Measurements from ENCODE around the gene CCDC74A. TPM values are rescaled to one million over a fixed set of nuclear protein-coding genes. Genes with fewer than 3 reads are reported as not detected.
A peak's percentile ranks its signal among the peaks of the same experiment; 100 is the strongest.
"Not testable (repeated sequence)": the region's sequence is repeated elsewhere in the genome, so short reads cannot be mapped to it uniquely, and the experiment has no call there.

The CCDC74A gene
- total RNA-seq, 1 donor from 2014 or later = 1.1 TPM

- POLR2A ChIA-PET = no interaction called here
Measured at GRCh38 chr2:131519466-131519865, 8.2 kb upstream of the CCDC74A start.

DNA sequence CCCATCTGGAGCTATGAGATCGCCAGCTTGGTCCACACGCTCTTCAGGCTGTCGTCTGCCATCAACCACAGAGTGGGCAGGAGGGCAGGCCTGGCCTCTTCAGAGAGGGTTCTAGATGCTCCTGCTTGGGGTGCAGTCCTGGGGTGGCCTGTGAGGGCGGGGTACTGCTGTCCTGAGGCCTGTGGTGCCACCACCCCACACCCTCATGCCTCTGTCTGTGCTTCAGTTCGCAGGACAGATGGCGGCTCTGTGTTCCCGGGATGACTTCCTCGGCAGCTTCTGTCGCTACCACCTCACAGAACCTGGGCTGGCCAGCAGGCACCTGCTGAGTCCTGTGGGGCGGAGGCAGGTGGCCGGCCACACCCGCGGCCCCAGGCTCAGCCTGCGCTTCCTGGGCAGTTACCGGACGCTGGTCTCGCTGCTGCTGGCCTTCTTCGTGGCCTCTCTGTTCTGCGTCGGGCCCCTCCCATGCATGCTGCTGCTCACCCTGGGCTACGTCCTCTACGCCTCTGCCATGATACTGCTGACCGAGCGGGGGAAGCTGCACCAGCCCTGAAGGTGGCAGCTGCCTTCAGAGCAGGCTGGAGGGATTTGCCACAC is 7.7 kb upstream of the CCDC74A start:
- H3K9me3 Mint-ChIP-seq; H3K4me3 Mint-ChIP-seq; H3K4me1 Mint-ChIP-seq; CTCF ChIA-PET; H3K27ac Mint-ChIP-seq; ATAC-seq (ENCODE audit: low read depth); H3K27me3 Mint-ChIP-seq; POLR2A ChIA-PET; intact Hi-C loops (cut with micrococcal nuclease); DNase-seq: not testable (repeated sequence)
- H3K36me3 Mint-ChIP-seq (ENCODE audit: low read depth) = peaks cover 35% of the 10 kb centered on the region

More at GRCh38 chr2:131519466-131519865, 8.2 kb upstream of the CCDC74A start:
- H3K4me1 Mint-ChIP-seq = peaks cover 8% of the 10 kb centered on the region
- no peak overlapping the region for H3K4me3 Mint-ChIP-seq
- CTCF ChIA-PET = no interaction called here
- TF ChIP-seq, protein P1, sequence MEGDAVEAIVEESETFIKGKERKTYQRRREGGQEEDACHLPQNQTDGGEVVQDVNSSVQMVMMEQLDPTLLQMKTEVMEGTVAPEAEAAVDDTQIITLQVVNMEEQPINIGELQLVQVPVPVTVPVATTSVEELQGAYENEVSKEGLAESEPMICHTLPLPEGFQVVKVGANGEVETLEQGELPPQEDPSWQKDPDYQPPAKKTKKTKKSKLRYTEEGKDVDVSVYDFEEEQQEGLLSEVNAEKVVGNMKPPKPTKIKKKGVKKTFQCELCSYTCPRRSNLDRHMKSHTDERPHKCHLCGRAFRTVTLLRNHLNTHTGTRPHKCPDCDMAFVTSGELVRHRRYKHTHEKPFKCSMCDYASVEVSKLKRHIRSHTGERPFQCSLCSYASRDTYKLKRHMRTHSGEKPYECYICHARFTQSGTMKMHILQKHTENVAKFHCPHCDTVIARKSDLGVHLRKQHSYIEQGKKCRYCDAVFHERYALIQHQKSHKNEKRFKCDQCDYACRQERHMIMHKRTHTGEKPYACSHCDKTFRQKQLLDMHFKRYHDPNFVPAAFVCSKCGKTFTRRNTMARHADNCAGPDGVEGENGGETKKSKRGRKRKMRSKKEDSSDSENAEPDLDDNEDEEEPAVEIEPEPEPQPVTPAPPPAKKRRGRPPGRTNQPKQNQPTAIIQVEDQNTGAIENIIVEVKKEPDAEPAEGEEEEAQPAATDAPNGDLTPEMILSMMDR (IDR thresholded peaks at IDR 0.05) = no peak
- H3K36me3 Mint-ChIP-seq (ENCODE audit: low read depth) = peaks cover 37% of the 10 kb centered on the region
- no peak overlapping the region for H3K27ac Mint-ChIP-seq
- H3K27me3 Mint-ChIP-seq = no peaks in the 10 kb centered on the region
- no peak for ATAC-seq (ENCODE audit: low read depth)
- intact Hi-C loops (cut with micrococcal nuclease) = no loop called here
- no peaks in the 10 kb centered on the region for H3K9me3 Mint-ChIP-seq
- no peak for DNase-seq

GRCh38 chr2:131520526-131520925 is 7.2 kb upstream of the CCDC74A start:
- Mint-ChIP-seq H3K27me3 (no peaks in the 10 kb centered on the region), H3K36me3 (ENCODE audit: low read depth) (peaks cover 35% of the 10 kb centered on the region), H3K9me3 (no peaks in the 10 kb centered on the region), H3K4me1 (no peaks in the 10 kb centered on the region), H3K27ac (no peak overlapping the region), H3K4me3 (no peak overlapping the region)
- TF ChIP-seq, protein P1 (IDR thresholded peaks at IDR 0.05) = no peak
- intact Hi-C loops (cut with micrococcal nuclease) = no loop called here
- POLR2A ChIA-PET = no interaction called here
- no peak for DNase-seq
- ATAC-seq (ENCODE audit: low read depth) = no peak
- CTCF ChIA-PET = no interaction called here

- H3K9me3 Mint-ChIP-seq; CTCF ChIA-PET; DNase-seq; intact Hi-C loops (cut with micrococcal nuclease); H3K27me3 Mint-ChIP-seq; H3K4me1 Mint-ChIP-seq; POLR2A ChIA-PET; H3K27ac Mint-ChIP-seq; H3K4me3 Mint-ChIP-seq; ATAC-seq (ENCODE audit: low read depth): not testable (repeated sequence)
- peaks cover 31% of the 10 kb centered on the region for H3K36me3 Mint-ChIP-seq (ENCODE audit: low read depth)
Measured at GRCh38 chr2:131521524-131521923, 6.2 kb upstream of the CCDC74A start.

- H3K4me1 Mint-ChIP-seq = no peaks in the 10 kb centered on the region
- POLR2A ChIA-PET = no interaction called here
- DNase-seq (no peak), ATAC-seq (ENCODE audit: low read depth) (no peak)
- CTCF ChIA-PET = no interaction called here
- H3K27me3 Mint-ChIP-seq = no peaks in the 10 kb centered on the region
- no peak overlapping the region for H3K27ac Mint-ChIP-seq
- H3K36me3 Mint-ChIP-seq (ENCODE audit: low read depth) = peaks cover 27% of the 10 kb centered on the region
- TF ChIP-seq, protein P1 (IDR thresholded peaks at IDR 0.05) = no peak
- no peak overlapping the region for H3K4me3 Mint-ChIP-seq
- H3K9me3 Mint-ChIP-seq = no peaks in the 10 kb centered on the region
- intact Hi-C loops (cut with micrococcal nuclease) = no loop called here
Measured at GRCh38 chr2:131521961-131522781, 5.5 kb upstream of the CCDC74A start.

DNA sequence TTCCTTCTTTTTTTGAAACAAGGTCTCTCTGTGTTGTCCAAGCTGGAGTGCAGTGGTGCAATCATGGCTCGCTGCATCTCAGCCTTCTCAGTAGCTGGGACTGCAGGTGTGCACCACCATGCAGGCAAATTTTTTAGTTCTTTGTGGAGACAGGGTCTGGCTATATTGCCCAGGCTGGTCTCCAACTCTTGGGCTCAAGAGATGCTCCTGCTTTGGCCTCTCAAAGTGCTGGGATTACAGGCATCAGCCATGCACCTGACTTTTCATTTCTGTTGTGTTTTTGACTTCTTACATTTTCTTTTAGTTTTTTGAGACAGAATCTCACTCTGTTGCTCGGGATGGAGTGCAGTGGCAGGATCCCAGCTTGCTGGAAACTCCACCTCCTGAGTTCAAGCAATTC is 2.4 kb upstream of the CCDC74A start:
- CTCF ChIA-PET = not testable (repeated sequence)

DNA sequence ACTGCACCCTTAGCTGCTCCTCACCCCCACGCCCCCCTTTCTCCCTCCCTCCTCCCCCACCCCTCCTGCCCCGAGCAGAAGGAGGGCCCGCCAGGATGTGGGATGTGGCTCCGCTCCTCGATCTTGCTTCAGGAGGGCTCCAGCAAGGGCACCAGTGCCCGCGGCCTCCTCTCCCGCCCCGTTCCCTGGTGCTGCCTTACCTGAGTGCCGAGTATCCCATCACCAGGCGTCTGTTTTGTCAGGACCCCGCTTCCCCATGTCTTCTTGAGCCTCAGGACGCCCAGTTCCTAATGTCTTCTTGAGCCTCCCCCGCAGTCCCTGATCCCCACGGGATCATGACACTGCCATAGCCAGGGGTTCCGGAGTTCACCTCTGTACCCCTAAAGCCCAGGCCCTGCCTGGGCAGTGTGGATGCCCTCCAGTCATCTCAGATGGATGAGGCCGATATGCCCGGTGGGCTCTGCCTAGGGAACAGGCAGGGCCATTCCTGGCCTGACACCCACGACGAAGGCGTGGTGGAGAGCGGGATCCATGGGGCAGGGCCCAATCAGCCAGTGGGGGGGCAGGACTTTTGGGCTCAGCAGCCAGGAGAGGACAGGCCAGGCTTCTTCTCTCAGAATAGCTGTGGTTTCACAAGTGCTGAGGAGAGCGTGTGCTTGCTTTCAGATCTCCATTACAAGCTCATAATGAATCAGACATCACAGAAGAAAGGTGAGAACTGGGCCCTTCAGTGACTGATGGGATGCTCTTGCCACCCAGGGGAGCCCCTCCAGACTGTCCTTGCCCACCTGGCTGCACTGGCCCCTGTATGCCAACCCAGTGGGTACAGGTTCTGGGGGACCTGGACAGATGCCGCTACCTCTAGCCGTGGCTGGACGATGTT is 1.5 kb downstream of the CCDC74A start:
- H3K9me3 Mint-ChIP-seq; POLR2A ChIA-PET; H3K27ac Mint-ChIP-seq; CTCF ChIA-PET; H3K27me3 Mint-ChIP-seq; DNase-seq; H3K36me3 Mint-ChIP-seq (ENCODE audit: low read depth); ATAC-seq (ENCODE audit: low read depth): not testable (repeated sequence)
- Mint-ChIP-seq H3K4me1 (peaks cover 14% of the 10 kb centered on the region), H3K4me3 (peak overlapping the region; percentile 72)
- intact Hi-C loops (cut with micrococcal nuclease) = loop anchor here (2.0 to 5.0 kb wide), 3 partner anchors 116 to 377 kb away; no protein-coding TSS in a partner anchor

More for the DNA sequence above, 2.4 kb upstream of the CCDC74A start:
- H3K4me1 Mint-ChIP-seq = peaks cover 14% of the 10 kb centered on the region
- H3K27ac Mint-ChIP-seq; POLR2A ChIA-PET; H3K9me3 Mint-ChIP-seq; H3K27me3 Mint-ChIP-seq; H3K4me3 Mint-ChIP-seq; DNase-seq; H3K36me3 Mint-ChIP-seq (ENCODE audit: low read depth); ATAC-seq (ENCODE audit: low read depth): not testable (repeated sequence)
- intact Hi-C loops (cut with micrococcal nuclease) = loop anchor here (5.0 kb wide), 2 partner anchors 147 to 373 kb away; no protein-coding TSS in a partner anchor

GRCh38 chr2:131529864-131530445 is 2.3 kb downstream of the CCDC74A start:
- peaks cover 14% of the 10 kb centered on the region for H3K4me1 Mint-ChIP-seq
- H3K27me3 Mint-ChIP-seq; CTCF ChIA-PET; POLR2A ChIA-PET; H3K4me3 Mint-ChIP-seq; H3K36me3 Mint-ChIP-seq (ENCODE audit: low read depth); ATAC-seq (ENCODE audit: low read depth); H3K27ac Mint-ChIP-seq; H3K9me3 Mint-ChIP-seq; DNase-seq: not testable (repeated sequence)
- intact Hi-C loops (cut with micrococcal nuclease) = loop anchor here (2.0 to 5.0 kb wide), 3 partner anchors 117 to 378 kb away; no protein-coding TSS in a partner anchor
